ENCODE data around the gene UGT1A5. TPM values are rescaled to one million over a fixed set of nuclear protein-coding genes. Genes with fewer than 3 reads are reported as not detected.

The UGT1A5 gene
- total and polyA plus RNA-seq, 2 of the 8 experiments (the other 6 are each of a cell fraction or from before 2014, with no cell fraction given): not detected

DNA sequence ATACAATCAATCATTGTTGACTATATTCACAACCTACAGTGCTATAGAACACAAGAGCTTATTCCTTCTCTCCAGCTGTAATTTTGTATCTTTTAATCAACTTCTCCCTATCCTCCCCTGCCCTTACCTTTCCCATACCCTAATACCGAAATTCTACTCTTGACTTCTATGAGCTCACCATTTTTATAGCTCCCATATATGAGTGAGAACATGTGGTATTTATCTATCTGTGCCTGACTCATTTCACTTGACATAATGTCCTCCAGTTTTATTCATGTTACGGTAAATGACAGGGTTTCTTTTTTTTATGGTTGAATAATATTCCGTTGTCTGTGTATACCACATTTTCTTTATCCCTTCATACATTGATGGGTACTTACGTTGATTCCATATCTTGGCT is 68.1 kb downstream of the UGT1A5 start (continued):
- TF ChIP-seq FOSL1 (IDR thresholded peaks at IDR 0.05; ENCODE audit: insufficient read depth, low read depth, low read length): no peak

All from H1 (cell line).